Measurements from ENCODE around the gene PAX3. TPM values are rescaled to one million over a fixed set of nuclear protein-coding genes. Genes with fewer than 3 reads are reported as not detected.

The PAX3 gene
- polyA plus RNA-seq, 1 experiment, result not detected

GRCh38 chr2:222290401-222290735 lies 8.4 kb downstream of the PAX3 start:
- no peak overlapping the region for H3K27ac ChIP-seq (ENCODE audit: low read depth, low read length)
- no peak overlapping the region for H3K4me3 ChIP-seq (ENCODE audit: low read depth, low read length)
- POLR2A ChIA-PET, result no interaction called here
- no peak for DNase-seq (ENCODE audit: low read depth, low spot score)
- no peaks in the 10 kb centered on the region for H3K9me3 ChIP-seq (ENCODE audit: control insufficient read depth, insufficient read depth, low read length)
- CTCF ChIA-PET, result no interaction called here
- no peak for TF ChIP-seq CTCF (IDR thresholded peaks at IDR 0.05; ENCODE audit: low read depth, low read length)
- H3K27me3 ChIP-seq (ENCODE audit: control insufficient read depth, insufficient read depth, low read length), result peaks cover 60% of the 10 kb centered on the region

- POLR2A ChIA-PET, result no interaction called here
- no peak for DNase-seq (ENCODE audit: low read depth, low spot score)
- TF ChIP-seq CTCF (IDR thresholded peaks at IDR 0.05; ENCODE audit: low read depth, low read length), result no peak
- Histone ChIP-seq H3K9me3 (ENCODE audit: control insufficient read depth, insufficient read depth, low read length) (no peaks in the 10 kb centered on the region), H3K27me3 (ENCODE audit: control insufficient read depth, insufficient read depth, low read length) (peaks cover 53% of the 10 kb centered on the region), H3K4me3 (ENCODE audit: low read depth, low read length) (no peak overlapping the region), H3K27ac (ENCODE audit: low read depth, low read length) (no peak overlapping the region)
- CTCF ChIA-PET, result no interaction called here
These were observed 9.3 kb downstream of the PAX3 start for GRCh38 chr2:222289278-222290160.

GRCh38 chr2:222288590-222289277 lies 10.1 kb downstream of the PAX3 start:
- CTCF ChIA-PET, result no interaction called here

GRCh38 chr2:222287862-222288479 lies 10.8 kb downstream of the PAX3 start:
- H3K4me3 ChIP-seq (ENCODE audit: low read depth, low read length), result no peak overlapping the region
- POLR2A ChIA-PET, result no interaction called here
- CTCF ChIA-PET, result no interaction called here
- H3K27ac ChIP-seq (ENCODE audit: low read depth, low read length), result no peak overlapping the region
- H3K27me3 ChIP-seq (ENCODE audit: control insufficient read depth, insufficient read depth, low read length), result peaks cover 44% of the 10 kb centered on the region
- DNase-seq (ENCODE audit: low read depth, low spot score), result no peak
- TF ChIP-seq CTCF (IDR thresholded peaks at IDR 0.05; ENCODE audit: low read depth, low read length), result no peak
- no peaks in the 10 kb centered on the region for H3K9me3 ChIP-seq (ENCODE audit: control insufficient read depth, insufficient read depth, low read length)

More at GRCh38 chr2:222288590-222289277, 10.1 kb downstream of the PAX3 start:
- POLR2A ChIA-PET, result no interaction called here
- Histone ChIP-seq H3K4me3 (ENCODE audit: low read depth, low read length) (no peak overlapping the region), H3K27ac (ENCODE audit: low read depth, low read length) (no peak overlapping the region), H3K9me3 (ENCODE audit: control insufficient read depth, insufficient read depth, low read length) (no peaks in the 10 kb centered on the region), H3K27me3 (ENCODE audit: control insufficient read depth, insufficient read depth, low read length) (peaks cover 46% of the 10 kb centered on the region)
- DNase-seq (ENCODE audit: low read depth, low spot score), result no peak
- TF ChIP-seq CTCF (IDR thresholded peaks at IDR 0.05; ENCODE audit: low read depth, low read length), result no peak

- CTCF ChIA-PET, result no interaction called here
- POLR2A ChIA-PET, result no interaction called here
- no peak overlapping the region for H3K4me3 ChIP-seq (ENCODE audit: low read depth, low read length)
- no peak for TF ChIP-seq CTCF (IDR thresholded peaks at IDR 0.05; ENCODE audit: low read depth, low read length)
- DNase-seq (ENCODE audit: low read depth, low spot score), result no peak
- no peaks in the 10 kb centered on the region for H3K9me3 ChIP-seq (ENCODE audit: control insufficient read depth, insufficient read depth, low read length)
- no peak overlapping the region for H3K27ac ChIP-seq (ENCODE audit: low read depth, low read length)
- peaks cover 12% of the 10 kb centered on the region for H3K27me3 ChIP-seq (ENCODE audit: control insufficient read depth, insufficient read depth, low read length)
These were observed 14.3 kb downstream of the PAX3 start for GRCh38 chr2:222284466-222284865.
